ENCODE results near the gene WDFY3.

The WDFY3 gene

GRCh38 chr4:84786478-84786877 lies 180.0 kb downstream of the WDFY3 start:
- DNase-seq = no peak

- no peak for DNase-seq
Observed at GRCh38 chr4:84782517-84782916, 184.0 kb downstream of the WDFY3 start.

GRCh38 chr4:84780719-84781118 lies 185.8 kb downstream of the WDFY3 start:
- DNase-seq = no peak

GRCh38 chr4:84778041-84778440 lies 188.4 kb downstream of the WDFY3 start:
- no peak for DNase-seq

- DNase-seq = no peak
Observed at GRCh38 chr4:84767168-84767567, 199.3 kb downstream of the WDFY3 start.

- no peak for DNase-seq
Observed at GRCh38 chr4:84753321-84753972, 213.0 kb downstream of the WDFY3 start.

- DNase-seq = no peak
Observed at GRCh38 chr4:84751707-84752106, 214.8 kb downstream of the WDFY3 start.

- no peak for DNase-seq
Observed at GRCh38 chr4:84750960-84751283, 215.6 kb downstream of the WDFY3 start.

- DNase-seq = no peak
Observed at GRCh38 chr4:84750260-84750959, 216.1 kb downstream of the WDFY3 start.

- no peak for DNase-seq
Observed at GRCh38 chr4:84740057-84740456, 226.4 kb downstream of the WDFY3 start.

GRCh38 chr4:84738622-84739021 lies 227.9 kb downstream of the WDFY3 start:
- no peak for DNase-seq

- no peak for DNase-seq
Observed at GRCh38 chr4:84737656-84738055, 228.8 kb downstream of the WDFY3 start.

- DNase-seq = no peak
Observed at GRCh38 chr4:84734037-84734436, 232.5 kb downstream of the WDFY3 start.

GRCh38 chr4:84733343-84734033 lies 233.0 kb downstream of the WDFY3 start:
- DNase-seq = no peak

- no peak for DNase-seq
Observed at GRCh38 chr4:84730375-84730774, 236.1 kb downstream of the WDFY3 start.

GRCh38 chr4:84727491-84727890 lies 239.0 kb downstream of the WDFY3 start:
- DNase-seq = no peak

GRCh38 chr4:84726356-84726755 lies 240.1 kb downstream of the WDFY3 start:
- DNase-seq = no peak

- DNase-seq = no peak
Observed at GRCh38 chr4:84722720-84723119, 243.8 kb downstream of the WDFY3 start.

GRCh38 chr4:84719115-84719514 lies 247.4 kb downstream of the WDFY3 start:
- no peak for DNase-seq

GRCh38 chr4:84718699-84719098 lies 247.8 kb downstream of the WDFY3 start:
- DNase-seq = no peak

GRCh38 chr4:84710548-84710947 lies 255.9 kb downstream of the WDFY3 start:
- DNase-seq = no peak

- DNase-seq = no peak
Observed at GRCh38 chr4:84708406-84709135, 257.9 kb downstream of the WDFY3 start.

GRCh38 chr4:84706286-84706685 lies 260.2 kb downstream of the WDFY3 start:
- DNase-seq = no peak

Measured in NCI-H1417 treated with DMSO at 0.1 percent for 48 hours (cell line).